NCI-H2081 treated with DMSO at 0.1 percent for 48 hours (cell line): ENCODE measurements around the gene TRAK1.

Experiments used
- DNase-seq: peaks from one replicate; lab custom pipeline; 2025; lab: John Stamatoyannopoulos, UW

TRAK1 gene

GRCh38 chr3:42123824-42124658, 32.9 kb downstream of the TRAK1 start:
- no peak for DNase-seq

- no peak for DNase-seq
Observed at GRCh38 chr3:42127226-42127625, 36.1 kb downstream of the TRAK1 start.

- DNase-seq = no peak
Observed at GRCh38 chr3:42128526-42128925, 37.4 kb downstream of the TRAK1 start.

GRCh38 chr3:42129014-42129953, 38.1 kb downstream of the TRAK1 start:
- DNase-seq = no peak

GRCh38 chr3:42130007-42130328, 38.8 kb downstream of the TRAK1 start:
- no peak for DNase-seq

- DNase-seq = no peak
Observed at GRCh38 chr3:42130329-42131070, 39.3 kb downstream of the TRAK1 start.

GRCh38 chr3:42133500-42134298, 42.5 kb downstream of the TRAK1 start:
- no peak for DNase-seq

- no peak for DNase-seq
Observed at GRCh38 chr3:42134867-42135464, 43.8 kb downstream of the TRAK1 start.

- no peak for DNase-seq
Observed at GRCh38 chr3:42139621-42140453, 48.7 kb downstream of the TRAK1 start.

GRCh38 chr3:42140665-42141203, 49.6 kb downstream of the TRAK1 start:
- DNase-seq = no peak

GRCh38 chr3:42143440-42143839, 52.3 kb downstream of the TRAK1 start:
- DNase-seq = no peak

- DNase-seq = no peak
Observed at GRCh38 chr3:42144209-42144608, 53.1 kb downstream of the TRAK1 start.

GRCh38 chr3:42148086-42148848, 57.1 kb downstream of the TRAK1 start:
- no peak for DNase-seq

- DNase-seq = no peak
Observed at GRCh38 chr3:42148982-42149432, 57.9 kb downstream of the TRAK1 start.

GRCh38 chr3:42149532-42149931, 58.4 kb downstream of the TRAK1 start:
- no peak for DNase-seq

GRCh38 chr3:42149975-42150374, 58.8 kb downstream of the TRAK1 start:
- no peak for DNase-seq

GRCh38 chr3:42151596-42152168, 60.5 kb downstream of the TRAK1 start:
- no peak for DNase-seq

GRCh38 chr3:42152193-42152592, 61.0 kb downstream of the TRAK1 start:
- DNase-seq = no peak

- no peak for DNase-seq
Observed at GRCh38 chr3:42153039-42153438, 61.9 kb downstream of the TRAK1 start.
